ENCODE results near the gene SLAMF1.

The SLAMF1 gene

DNA sequence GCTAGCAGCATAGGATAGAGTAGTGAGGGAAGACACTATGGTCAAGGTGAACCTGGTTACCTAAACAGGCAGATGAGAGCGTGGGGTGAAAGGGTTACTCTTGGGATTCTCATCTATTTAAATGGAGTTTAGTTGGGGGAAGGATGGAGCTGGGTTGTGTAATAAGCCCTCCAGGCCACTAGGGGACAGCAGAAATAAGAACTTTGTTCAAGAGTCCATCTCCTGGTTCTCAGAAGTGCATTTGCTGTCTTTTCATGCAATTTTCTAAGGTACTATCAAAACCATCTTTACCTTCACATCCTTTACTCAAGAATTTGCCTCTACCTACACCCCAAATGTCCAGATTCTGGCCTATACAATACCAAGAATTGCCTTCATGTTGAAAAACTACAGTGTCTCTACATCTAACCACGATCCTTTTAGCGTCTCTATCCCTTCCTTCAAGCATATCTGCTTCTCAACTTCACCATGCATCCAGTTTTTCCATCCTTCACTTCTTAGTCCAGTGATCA, 28.0 kb downstream of the SLAMF1 start:
- Histone ChIP-seq H3K9me3 (ENCODE audit: control insufficient read depth, insufficient read depth, low read length) (no peaks in the 10 kb centered on the region), H3K4me3 (ENCODE audit: low read depth, low read length) (no peak overlapping the region), H3K4me1 (ENCODE audit: control insufficient read depth, insufficient read depth, low read length) (no peaks in the 10 kb centered on the region), H3K9ac (ENCODE audit: low read depth, low read length) (no peak overlapping the region), H3K36me3 (ENCODE audit: control insufficient read depth, insufficient read depth, low read length) (no peaks in the 10 kb centered on the region), H3K27me3 (ENCODE audit: control insufficient read depth, insufficient read depth, low read length) (no peaks in the 10 kb centered on the region)

DNA sequence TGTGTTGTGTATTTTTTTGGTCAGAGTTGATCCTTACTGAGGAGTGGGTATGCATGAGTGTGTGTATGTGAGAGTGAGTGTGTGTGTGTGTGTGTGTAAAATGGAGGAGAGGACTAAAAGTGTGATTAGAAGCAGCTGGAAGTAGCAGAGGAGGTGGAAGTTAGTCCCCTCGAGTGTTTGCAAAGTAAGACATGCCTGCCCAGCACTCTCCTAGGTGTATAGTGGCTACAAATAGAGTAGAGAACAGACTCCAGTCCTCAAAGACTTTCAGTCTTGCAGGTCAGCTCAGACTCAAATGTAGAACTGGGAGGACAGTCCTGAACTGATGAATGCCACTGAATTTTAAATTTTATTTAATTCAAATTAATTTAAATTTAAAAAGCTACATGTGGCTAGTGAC, 28.5 kb downstream of the SLAMF1 start:
- Histone ChIP-seq H3K4me3 (ENCODE audit: low read depth, low read length) (no peak overlapping the region), H3K36me3 (ENCODE audit: control insufficient read depth, insufficient read depth, low read length) (no peaks in the 10 kb centered on the region), H3K9me3 (ENCODE audit: control insufficient read depth, insufficient read depth, low read length) (no peaks in the 10 kb centered on the region), H3K9ac (ENCODE audit: low read depth, low read length) (no peak overlapping the region), H3K4me1 (ENCODE audit: control insufficient read depth, insufficient read depth, low read length) (no peaks in the 10 kb centered on the region), H3K27me3 (ENCODE audit: control insufficient read depth, insufficient read depth, low read length) (no peaks in the 10 kb centered on the region)

DNA sequence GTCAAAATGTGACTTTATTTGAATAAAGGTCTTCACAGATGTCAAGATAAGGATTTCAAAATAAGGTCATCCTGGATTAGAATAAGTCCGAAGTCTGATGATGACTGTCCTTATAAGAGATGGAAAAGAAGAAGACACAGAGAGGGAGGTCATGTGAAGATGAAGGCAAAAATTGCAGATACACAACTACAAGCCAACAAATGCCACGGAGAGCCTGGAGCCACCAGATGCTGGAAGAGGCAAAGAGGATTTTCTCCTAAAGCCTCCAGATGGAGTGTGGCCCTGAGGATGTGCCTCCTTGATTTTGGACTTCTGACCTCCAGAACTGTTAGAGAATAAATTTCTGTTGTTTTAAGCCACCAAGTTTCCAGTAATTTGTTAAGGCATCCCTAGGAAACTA, 31.2 kb downstream of the SLAMF1 start:
- Histone ChIP-seq H3K4me1 (ENCODE audit: control insufficient read depth, insufficient read depth, low read length) (no peaks in the 10 kb centered on the region), H3K9ac (ENCODE audit: low read depth, low read length) (no peak overlapping the region), H3K4me3 (ENCODE audit: low read depth, low read length) (no peak overlapping the region), H3K9me3 (ENCODE audit: control insufficient read depth, insufficient read depth, low read length) (no peaks in the 10 kb centered on the region), H3K36me3 (ENCODE audit: control insufficient read depth, insufficient read depth, low read length) (no peaks in the 10 kb centered on the region), H3K27me3 (ENCODE audit: control insufficient read depth, insufficient read depth, low read length) (no peaks in the 10 kb centered on the region)

DNA sequence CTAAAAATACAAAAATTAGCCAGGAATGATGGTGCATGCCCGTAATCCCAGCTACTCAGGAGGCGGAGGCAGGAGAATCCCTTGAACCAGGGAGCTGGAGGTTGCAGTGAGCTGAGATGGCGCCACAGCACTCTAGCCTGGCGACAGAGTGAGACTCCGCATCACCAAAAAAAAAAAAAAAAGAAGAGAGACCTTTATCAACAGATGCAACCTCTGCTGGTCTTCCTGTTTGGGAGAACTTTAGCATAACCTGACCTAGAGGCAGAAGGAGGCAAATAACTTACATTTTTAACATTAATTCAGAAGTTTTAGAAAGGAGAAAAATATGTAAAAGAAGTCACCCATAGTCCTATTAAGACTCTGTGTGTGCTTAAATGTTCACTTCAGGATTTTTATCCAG, 32.4 kb downstream of the SLAMF1 start:
- Histone ChIP-seq H3K4me1 (ENCODE audit: control insufficient read depth, insufficient read depth, low read length) (no peaks in the 10 kb centered on the region), H3K9ac (ENCODE audit: low read depth, low read length) (no peak overlapping the region), H3K9me3 (ENCODE audit: control insufficient read depth, insufficient read depth, low read length) (no peaks in the 10 kb centered on the region), H3K27me3 (ENCODE audit: control insufficient read depth, insufficient read depth, low read length) (no peaks in the 10 kb centered on the region), H3K36me3 (ENCODE audit: control insufficient read depth, insufficient read depth, low read length) (no peaks in the 10 kb centered on the region), H3K4me3 (ENCODE audit: low read depth, low read length) (no peak overlapping the region)

DNA sequence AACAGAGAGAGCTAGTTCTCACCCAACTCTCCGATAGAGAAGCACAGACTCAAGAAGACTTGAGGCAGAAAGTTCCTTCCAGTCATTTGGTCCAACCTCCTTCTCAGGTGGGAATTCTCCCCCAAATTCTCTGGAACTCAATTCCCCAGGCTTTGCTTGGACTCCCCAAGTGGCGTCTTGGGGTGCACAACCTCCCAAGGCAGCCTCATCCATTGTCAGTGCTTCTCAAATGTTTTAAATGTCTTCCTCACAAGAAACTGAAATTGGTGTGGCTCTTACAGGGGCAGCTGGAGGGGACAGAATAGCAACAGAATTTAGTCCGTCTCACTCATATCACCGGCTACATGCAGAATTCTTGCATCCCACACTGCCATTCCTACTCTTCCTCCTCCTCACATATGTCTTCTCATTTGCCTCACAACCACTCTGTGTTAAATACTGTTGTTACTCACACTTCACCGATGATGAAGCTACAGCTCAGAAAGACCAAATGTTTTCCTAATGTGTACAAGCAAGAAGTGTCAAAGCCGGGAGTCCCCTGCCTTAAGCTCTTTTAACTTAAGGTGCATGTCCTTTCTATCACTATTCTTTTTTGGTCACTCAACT, 34.1 kb downstream of the SLAMF1 start:
- Histone ChIP-seq H3K36me3 (ENCODE audit: control insufficient read depth, insufficient read depth, low read length) (no peaks in the 10 kb centered on the region), H3K4me3 (ENCODE audit: low read depth, low read length) (no peak overlapping the region), H3K9ac (ENCODE audit: low read depth, low read length) (no peak overlapping the region), H3K4me1 (ENCODE audit: control insufficient read depth, insufficient read depth, low read length) (no peaks in the 10 kb centered on the region), H3K27me3 (ENCODE audit: control insufficient read depth, insufficient read depth, low read length) (no peaks in the 10 kb centered on the region), H3K9me3 (ENCODE audit: control insufficient read depth, insufficient read depth, low read length) (no peaks in the 10 kb centered on the region)

DNA sequence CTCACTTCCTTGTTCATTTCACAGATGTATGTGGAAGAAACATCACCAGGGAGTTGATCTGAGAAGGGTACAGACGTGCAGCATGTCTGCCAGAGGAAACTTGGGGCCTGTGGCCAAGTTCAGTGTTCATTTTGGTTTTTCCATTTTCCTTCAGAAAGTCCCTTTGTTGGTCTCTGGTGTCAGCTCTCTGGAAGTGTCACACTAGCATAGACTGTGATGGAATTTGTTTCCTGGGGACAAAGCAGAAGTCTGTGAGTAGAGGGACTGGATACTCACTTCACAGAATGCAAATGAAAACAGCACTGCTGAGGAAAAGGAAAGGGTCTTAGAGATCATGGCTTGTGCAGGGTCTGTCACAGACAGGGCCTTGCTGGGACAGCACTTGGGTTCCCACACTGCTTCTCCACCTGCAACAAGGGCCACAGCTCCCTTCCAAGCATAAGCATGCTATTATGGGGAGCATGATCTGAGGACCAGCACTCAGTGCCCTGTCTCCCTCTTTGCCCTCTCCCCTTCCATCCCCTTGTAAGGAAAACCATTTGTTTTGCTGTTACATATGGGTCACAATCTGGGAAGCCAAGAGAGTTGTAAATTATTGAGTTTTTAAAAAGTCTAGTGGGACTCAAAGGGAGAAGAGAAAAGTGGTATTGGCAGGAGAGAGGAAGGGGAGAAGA, 36.1 kb downstream of the SLAMF1 start:
- H3K9ac ChIP-seq (ENCODE audit: low read depth, low read length), result no peak overlapping the region
- H3K4me3 ChIP-seq (ENCODE audit: low read depth, low read length), result no peak overlapping the region
- no peaks in the 10 kb centered on the region for H3K36me3 ChIP-seq (ENCODE audit: control insufficient read depth, insufficient read depth, low read length)
- H3K9me3 ChIP-seq (ENCODE audit: control insufficient read depth, insufficient read depth, low read length), result no peaks in the 10 kb centered on the region
- no peaks in the 10 kb centered on the region for H3K4me1 ChIP-seq (ENCODE audit: control insufficient read depth, insufficient read depth, low read length)
- no peaks in the 10 kb centered on the region for H3K27me3 ChIP-seq (ENCODE audit: control insufficient read depth, insufficient read depth, low read length)

DNA sequence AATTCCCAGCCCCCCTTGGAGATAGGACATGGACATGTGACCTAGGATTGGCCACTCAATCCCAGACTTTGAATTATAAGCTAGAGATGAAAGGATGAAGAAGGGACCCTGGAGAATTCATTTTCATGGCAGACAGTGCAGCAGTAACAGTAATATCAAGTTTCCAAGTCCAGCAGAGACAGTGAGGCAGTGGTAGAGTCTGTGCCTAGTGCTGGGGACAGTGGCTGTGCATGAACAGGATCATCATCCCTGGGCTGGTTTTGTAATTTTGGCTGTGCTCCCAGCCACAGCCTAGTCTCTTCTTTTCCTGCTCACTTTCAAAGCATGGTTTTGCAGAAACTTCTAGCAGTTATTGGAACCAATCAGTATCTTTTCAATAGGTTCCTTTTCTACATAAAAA, 37.9 kb downstream of the SLAMF1 start:
- Histone ChIP-seq H3K36me3 (ENCODE audit: control insufficient read depth, insufficient read depth, low read length) (no peaks in the 10 kb centered on the region), H3K9me3 (ENCODE audit: control insufficient read depth, insufficient read depth, low read length) (no peaks in the 10 kb centered on the region), H3K9ac (ENCODE audit: low read depth, low read length) (no peak overlapping the region), H3K4me3 (ENCODE audit: low read depth, low read length) (no peak overlapping the region), H3K4me1 (ENCODE audit: control insufficient read depth, insufficient read depth, low read length) (peaks cover 2% of the 10 kb centered on the region), H3K27me3 (ENCODE audit: control insufficient read depth, insufficient read depth, low read length) (no peaks in the 10 kb centered on the region)

DNA sequence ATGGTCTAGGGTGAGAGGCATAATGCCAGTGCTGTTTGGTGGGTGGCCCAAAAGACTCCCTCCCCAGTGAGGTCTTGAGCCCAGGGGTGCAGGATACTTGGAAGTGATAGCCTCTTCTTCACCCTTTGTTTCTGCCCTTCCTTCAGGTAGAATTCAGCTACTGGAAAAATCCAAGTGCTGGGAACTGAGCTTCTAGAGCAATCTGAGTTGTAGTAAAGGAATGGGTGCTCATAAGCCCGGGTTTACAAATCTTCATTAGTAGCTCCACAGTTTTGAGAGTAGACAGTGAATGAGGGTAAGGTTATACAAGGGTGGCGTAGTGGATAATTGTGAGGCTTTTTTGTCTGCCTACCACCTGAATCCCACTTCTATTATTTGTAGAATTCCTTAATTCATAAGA, 38.3 kb downstream of the SLAMF1 start:
- Histone ChIP-seq H3K27me3 (ENCODE audit: control insufficient read depth, insufficient read depth, low read length) (no peaks in the 10 kb centered on the region), H3K4me1 (ENCODE audit: control insufficient read depth, insufficient read depth, low read length) (peaks cover 2% of the 10 kb centered on the region), H3K4me3 (ENCODE audit: low read depth, low read length) (no peak overlapping the region), H3K9me3 (ENCODE audit: control insufficient read depth, insufficient read depth, low read length) (no peaks in the 10 kb centered on the region), H3K36me3 (ENCODE audit: control insufficient read depth, insufficient read depth, low read length) (no peaks in the 10 kb centered on the region), H3K9ac (ENCODE audit: low read depth, low read length) (no peak overlapping the region)

DNA sequence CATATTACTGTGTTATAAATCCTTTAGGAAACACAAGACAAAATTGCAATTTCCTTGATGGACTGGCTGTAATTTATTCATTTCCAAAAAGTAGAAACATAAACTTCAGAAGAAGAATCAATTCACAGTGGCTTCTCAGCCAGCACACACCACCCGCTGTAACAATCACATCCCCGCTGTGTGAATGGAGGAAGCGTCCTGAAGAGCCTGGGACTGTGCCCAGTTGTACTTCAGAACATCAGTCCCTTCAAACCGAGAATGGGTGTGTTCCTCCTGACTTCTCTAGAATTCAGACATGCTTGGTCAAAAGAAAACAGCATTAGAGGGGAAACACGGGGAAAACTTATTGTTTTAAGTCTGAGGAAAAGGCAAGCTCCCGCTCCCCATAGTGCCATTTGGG, 38.8 kb downstream of the SLAMF1 start:
- H3K9me3 ChIP-seq (ENCODE audit: control insufficient read depth, insufficient read depth, low read length), result no peaks in the 10 kb centered on the region
- H3K4me3 ChIP-seq (ENCODE audit: low read depth, low read length), result no peak overlapping the region
- no peak overlapping the region for H3K9ac ChIP-seq (ENCODE audit: low read depth, low read length)
- H3K36me3 ChIP-seq (ENCODE audit: control insufficient read depth, insufficient read depth, low read length), result no peaks in the 10 kb centered on the region
- peaks cover 2% of the 10 kb centered on the region for H3K4me1 ChIP-seq (ENCODE audit: control insufficient read depth, insufficient read depth, low read length)
- H3K27me3 ChIP-seq (ENCODE audit: control insufficient read depth, insufficient read depth, low read length), result no peaks in the 10 kb centered on the region

DNA sequence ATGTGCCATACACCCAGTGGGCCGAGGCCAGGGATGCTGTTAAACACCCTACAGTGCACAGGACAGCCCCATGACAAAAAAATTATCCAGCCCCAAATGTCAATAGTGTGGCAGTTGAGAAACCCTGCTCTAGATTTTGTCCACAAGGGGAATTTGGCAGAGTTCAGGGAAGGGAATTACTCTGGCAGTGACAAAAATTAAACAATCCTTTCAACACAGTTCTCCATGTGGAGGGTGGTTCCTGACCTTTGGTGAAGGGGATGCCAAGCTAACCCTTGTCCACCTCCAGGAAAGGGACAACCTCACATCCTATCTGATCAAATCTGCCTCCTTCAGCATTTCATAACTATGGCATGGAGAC, 39.2 kb downstream of the SLAMF1 start:
- no peaks in the 10 kb centered on the region for H3K27me3 ChIP-seq (ENCODE audit: control insufficient read depth, insufficient read depth, low read length)
- H3K4me1 ChIP-seq (ENCODE audit: control insufficient read depth, insufficient read depth, low read length), result peaks cover 2% of the 10 kb centered on the region
- no peaks in the 10 kb centered on the region for H3K36me3 ChIP-seq (ENCODE audit: control insufficient read depth, insufficient read depth, low read length)
- H3K9me3 ChIP-seq (ENCODE audit: control insufficient read depth, insufficient read depth, low read length), result no peaks in the 10 kb centered on the region
- H3K4me3 ChIP-seq (ENCODE audit: low read depth, low read length), result no peak overlapping the region
- no peak overlapping the region for H3K9ac ChIP-seq (ENCODE audit: low read depth, low read length)

DNA sequence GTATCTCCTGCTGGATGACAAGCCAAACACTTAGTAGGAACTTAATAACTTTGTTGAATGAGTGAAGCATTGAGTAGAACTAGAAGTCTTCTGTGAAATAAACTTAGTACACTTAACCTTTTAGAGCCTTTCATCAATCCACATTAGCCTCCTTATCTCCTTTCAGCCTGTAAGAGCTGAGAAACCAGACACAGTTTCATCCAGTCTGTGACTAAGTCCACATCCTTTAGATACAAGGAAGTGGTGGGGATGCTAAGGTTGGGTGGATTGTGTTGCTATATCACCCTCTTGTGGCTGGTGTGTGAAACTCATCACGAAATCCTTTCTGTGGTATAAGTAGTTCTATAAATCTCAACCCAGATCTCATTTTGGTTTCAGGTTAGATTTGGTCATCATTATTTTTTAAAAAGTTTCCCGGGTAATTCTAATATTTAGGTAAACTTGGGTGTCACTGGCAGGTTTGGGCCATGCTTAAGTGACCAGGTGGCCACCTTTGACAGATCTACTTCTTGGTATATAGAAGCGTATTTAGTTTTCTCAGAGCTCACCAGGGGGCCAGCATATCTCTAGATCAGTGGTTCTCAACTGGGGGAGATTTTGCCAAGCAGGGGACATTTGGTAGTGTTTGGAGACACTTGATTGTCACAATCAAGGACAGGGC, 39.7 kb downstream of the SLAMF1 start:
- H3K36me3 ChIP-seq (ENCODE audit: control insufficient read depth, insufficient read depth, low read length), result no peaks in the 10 kb centered on the region
- H3K4me3 ChIP-seq (ENCODE audit: low read depth, low read length), result no peak overlapping the region
- H3K27me3 ChIP-seq (ENCODE audit: control insufficient read depth, insufficient read depth, low read length), result no peaks in the 10 kb centered on the region
- H3K9ac ChIP-seq (ENCODE audit: low read depth, low read length), result no peak overlapping the region
- peaks cover 2% of the 10 kb centered on the region for H3K4me1 ChIP-seq (ENCODE audit: control insufficient read depth, insufficient read depth, low read length)
- H3K9me3 ChIP-seq (ENCODE audit: control insufficient read depth, insufficient read depth, low read length), result no peaks in the 10 kb centered on the region

DNA sequence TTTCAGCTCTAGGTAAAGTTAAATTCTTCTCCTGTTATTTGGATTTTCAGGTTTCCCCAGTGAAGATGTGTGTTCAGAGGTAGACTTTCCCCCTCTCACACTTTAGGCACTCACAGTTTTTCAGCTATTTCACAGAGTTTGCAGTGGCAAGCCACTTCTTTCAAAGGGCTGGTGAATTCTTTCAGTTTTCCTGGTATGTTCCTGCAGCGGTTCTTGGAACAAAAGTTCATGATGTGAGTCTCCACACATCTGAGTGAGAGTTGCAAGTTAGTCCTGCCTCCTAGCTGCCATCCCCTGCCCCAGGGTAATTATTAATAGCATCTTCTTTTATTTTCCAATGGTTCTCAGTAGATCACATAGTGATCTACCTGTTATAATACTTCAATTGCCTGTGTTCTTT, 40.2 kb downstream of the SLAMF1 start:
- Histone ChIP-seq H3K4me1 (ENCODE audit: control insufficient read depth, insufficient read depth, low read length) (peaks cover 2% of the 10 kb centered on the region), H3K27me3 (ENCODE audit: control insufficient read depth, insufficient read depth, low read length) (no peaks in the 10 kb centered on the region), H3K9ac (ENCODE audit: low read depth, low read length) (no peak overlapping the region), H3K9me3 (ENCODE audit: control insufficient read depth, insufficient read depth, low read length) (no peaks in the 10 kb centered on the region), H3K4me3 (ENCODE audit: low read depth, low read length) (no peak overlapping the region), H3K36me3 (ENCODE audit: control insufficient read depth, insufficient read depth, low read length) (no peaks in the 10 kb centered on the region)
